22Rv1 (cell line): ENCODE data around the gene VWA1.

ENCODE experiments used
- CTCF ChIP-seq: fragments of 450-650 bp; IDR thresholded peaks from 2 replicates; pipeline ENCODE4 v1.5.1; 2017; ENCODE audit warnings: mild to moderate bottlenecking
- ZFX ChIP-seq: fragments of 450-650 bp; IDR thresholded peaks from 2 replicates; pipeline ENCODE4 v1.6.1; 2017; ENCODE audit warnings: antibody characterized with exemption, borderline replicate concordance

GRCh38 chr1:1390675-1391074, 44.8 kb upstream of the VWA1 start:
- TF ChIP-seq CTCF, result no peak
- TF ChIP-seq ZFX, result no peak
